ENCODE results near the gene DOHH.
"Not testable (repeated sequence)": the region's sequence is repeated elsewhere in the genome, so short reads cannot be mapped to it uniquely, and the experiment has no call there.

The DOHH gene

GRCh38 chr19:3518659-3519058 is 18.2 kb upstream of the DOHH start:
- no peak for DNase-seq

GRCh38 chr19:3518255-3518654 is 17.8 kb upstream of the DOHH start:
- DNase-seq, result no peak

DNA sequence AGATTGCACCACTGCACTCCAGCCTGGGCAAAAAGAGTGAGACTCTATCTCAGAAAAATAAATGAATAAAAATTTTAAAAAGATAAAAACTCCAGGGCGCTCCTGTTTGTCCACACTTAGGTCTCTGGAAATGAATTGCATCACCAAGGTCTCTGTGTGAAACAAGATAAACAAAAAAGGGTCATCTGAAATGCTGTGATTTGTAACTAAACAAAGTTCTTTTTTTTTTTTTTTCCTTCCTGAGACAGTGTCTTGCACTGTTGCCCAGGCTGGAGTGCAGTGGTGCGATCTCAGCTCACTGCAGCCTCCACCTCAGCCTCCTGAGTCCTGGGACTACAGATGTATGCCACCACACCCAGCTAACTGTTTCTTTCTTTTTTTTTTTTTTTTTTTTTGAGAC is 17.2 kb upstream of the DOHH start:
- DNase-seq, result no peak

GRCh38 chr19:3516675-3517207 is 16.3 kb upstream of the DOHH start:
- no peak for DNase-seq

GRCh38 chr19:3515891-3516422 is 15.5 kb upstream of the DOHH start:
- no peak for DNase-seq

DNA sequence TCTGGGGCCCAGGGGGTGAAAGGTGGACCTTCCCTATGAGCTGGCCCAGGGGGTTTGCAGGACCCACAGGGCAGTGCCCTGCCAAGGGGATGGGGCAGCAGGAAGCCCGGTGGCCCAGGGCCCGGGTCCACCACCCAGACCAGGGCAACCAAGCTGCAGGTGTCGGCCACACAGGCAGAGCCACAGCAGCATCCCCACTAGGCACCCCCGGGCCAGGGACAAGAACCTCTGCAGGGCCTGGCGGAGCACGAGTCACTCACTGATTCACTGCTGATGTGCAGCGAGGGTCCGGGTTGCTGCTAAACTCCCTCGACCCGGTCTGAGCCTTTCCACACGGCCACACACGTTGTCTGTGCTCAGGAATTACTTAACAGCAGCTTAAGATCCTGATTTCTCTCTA is 14.5 kb upstream of the DOHH start:
- no peak for DNase-seq

DNA sequence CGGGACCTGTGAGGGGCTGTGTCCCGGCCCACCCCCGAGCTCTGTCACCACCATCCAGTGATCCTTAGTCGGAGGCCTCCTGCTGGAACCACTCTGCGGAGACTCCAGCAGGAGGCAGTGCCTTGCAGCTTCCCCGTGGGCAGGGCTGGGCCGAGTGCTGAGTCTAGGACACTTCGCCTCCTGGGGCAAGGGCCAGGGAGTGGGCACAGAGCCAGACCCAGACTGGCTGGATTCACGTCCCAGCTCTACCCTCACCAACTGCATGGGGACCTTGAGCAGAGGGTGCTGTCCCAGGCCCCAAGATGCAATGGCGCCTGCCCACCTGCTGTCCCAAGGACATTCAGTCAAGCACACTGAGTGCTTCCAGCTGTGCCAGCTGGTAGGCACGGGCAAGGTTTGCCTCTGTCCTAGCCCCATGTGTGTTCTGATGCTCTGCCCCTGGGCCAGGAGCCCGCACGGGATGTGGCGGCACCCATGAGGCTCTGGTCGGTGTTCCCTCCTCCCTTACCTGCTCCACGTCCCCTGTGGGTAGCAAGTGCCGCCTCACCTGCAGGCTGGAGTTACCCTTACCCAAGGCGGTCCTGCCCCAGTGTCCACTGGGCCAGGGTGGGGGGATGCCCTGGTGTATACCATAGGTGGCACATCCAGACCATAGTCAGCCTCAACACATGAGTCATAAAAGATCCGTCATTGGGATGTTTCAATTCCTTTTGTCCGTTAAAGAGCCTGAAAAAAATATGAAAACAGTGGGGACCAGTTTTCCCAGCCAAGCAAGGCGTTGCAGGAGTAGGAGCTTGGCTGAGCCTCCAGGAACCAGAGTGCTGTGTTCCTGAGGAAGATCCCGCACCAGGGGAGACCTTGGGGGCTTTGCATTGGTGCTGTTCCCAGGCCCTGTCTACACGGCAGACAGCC is 13.0 kb upstream of the DOHH start:
- no peak for DNase-seq

GRCh38 chr19:3512562-3513228 is 12.2 kb upstream of the DOHH start:
- DNase-seq, result no peak

DNA sequence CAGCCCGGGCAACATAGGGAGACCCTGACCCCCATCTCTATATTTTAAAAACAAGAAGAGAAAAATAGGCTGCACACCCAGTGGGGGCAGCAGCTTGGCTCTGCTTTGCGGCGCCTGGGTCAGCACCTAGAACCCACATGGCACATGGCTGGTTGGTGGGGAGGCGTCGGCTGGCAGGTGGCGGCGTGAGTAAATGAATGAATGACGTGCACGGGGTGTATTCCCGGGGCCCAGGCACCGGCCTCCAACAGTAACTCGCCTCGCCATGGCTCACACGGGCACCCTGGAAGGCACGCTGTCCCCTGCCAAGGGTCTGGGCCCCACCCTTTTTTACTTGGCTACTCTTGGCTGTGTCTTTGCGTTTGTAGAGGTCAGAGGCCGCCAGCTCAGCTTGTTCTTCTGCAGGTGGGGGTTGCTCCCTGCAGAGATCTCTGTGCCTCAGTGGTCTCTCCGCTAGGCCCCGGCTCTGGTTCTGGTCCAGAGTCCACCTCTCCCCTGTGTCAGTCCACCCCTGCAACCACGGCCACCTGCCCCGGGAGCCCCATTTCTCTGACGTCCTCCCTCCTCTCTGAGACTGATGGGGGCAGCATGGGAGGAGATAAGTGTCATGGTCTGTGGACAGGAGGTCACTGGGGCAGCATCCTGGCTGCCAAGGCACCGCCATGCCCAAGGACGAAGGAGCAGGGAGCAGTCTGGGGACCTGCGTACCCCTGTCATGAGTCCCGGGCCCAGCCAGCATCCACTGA is 11.2 kb upstream of the DOHH start:
- no peak for DNase-seq

DNA sequence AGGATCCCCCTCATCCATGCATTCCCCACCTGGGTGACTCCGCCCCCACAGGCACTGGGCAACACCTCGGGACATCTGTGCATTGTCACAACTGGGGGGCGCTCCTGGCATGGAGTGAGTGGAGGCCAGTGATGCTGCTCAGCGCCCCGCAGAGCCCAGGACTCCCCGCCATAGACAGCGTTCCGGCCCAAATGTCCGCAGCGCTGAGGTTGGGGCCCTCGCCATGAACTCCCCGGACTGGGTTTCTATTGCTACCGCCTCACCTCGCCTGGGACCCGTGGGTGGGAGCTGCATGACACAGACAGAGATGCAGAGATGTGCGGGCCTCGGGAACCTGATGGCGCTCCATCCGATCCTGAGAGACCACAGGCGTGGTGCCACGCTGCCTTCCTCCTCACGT is 10.3 kb upstream of the DOHH start:
- no peak for DNase-seq

DNA sequence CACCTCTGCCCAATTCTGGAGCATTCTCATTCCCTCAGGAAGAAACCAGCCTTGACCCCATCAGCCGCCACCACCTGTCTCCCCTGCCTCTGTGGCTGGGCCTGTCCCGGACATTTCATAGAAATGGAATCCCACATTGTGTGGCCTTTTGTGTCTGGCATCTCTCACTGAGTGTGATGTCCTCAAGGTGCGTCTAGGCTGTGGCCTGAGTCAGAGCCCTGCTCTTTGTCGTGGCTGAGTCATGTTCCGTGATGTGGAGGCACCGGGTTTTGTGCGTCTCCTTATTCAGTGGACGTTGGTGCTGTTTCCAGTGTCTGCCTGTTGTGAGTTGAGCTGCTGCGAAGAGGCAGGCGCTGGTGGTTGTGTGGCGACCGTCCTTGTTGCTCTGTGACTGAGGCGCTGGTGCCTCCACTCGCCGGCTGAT is 9.1 kb upstream of the DOHH start:
- DNase-seq, result no peak

GRCh38 chr19:3508771-3509535 is 8.5 kb upstream of the DOHH start:
- no peak for DNase-seq

DNA sequence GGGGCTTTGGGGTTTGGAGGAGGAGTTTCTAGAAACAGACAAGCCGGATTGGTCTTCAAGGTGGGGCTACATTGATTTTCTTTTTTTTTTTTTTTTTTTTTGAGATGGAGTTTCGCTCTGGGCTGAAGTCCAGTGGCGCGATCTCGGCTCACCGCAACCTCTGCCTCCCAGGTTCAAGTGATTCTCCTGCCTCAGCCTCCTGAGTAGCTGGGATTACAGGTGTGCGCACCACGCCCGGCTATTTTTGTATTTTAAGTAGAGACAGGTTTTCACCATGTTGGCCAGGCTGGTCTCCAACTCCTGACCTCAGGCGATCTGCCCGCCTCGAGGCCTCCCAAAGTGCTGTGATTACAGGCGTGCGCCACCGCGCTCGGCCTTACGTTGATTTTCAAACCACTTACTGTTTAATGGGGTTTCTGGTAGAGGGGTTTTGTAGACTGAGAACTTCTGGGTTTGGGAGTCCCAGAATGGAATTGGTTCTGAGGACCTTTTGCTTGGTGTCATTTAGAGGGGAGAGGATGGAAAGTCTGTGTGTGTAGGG is 7.7 kb upstream of the DOHH start:
- DNase-seq, result not testable (repeated sequence)

DNA sequence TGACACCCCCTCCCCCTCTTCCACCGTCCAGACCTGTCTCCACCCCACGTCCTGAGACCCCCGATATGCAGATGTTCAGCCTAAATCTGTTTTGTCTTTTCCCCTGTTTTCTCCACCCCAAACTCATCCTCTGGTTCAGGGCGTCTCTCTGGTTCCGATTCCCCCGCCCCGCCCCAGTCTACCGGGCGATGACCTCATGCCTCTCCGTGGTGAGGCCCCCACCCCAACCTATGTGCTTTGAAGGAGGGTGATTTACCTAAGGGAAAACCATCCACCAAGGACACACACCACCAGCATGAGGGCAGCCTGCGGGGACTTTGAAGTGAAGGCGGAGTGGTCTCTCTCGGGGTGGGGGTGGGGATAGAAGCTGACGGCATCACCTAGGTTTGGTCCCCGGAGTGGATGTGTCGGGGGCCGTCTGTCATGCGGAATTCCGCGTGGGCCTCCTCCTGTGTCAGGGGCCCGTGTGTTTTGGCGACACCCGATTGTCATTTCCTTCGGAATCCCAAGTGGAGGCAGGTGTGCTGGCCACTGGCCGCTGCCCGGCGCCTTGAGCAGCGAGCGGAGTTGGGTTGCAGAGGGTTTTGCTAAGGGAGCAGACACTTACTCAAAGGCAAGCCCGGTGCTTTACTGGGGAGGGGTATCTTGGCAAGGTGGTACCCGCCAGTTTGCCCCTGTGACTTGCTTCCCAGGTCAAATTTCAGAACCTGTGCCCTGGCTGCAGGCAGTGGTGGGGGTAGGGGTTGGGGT is 7.1 kb upstream of the DOHH start:
- DNase-seq, result no peak

- no peak for DNase-seq
Observed at GRCh38 chr19:3506384-3507340, 6.2 kb upstream of the DOHH start.

DNA sequence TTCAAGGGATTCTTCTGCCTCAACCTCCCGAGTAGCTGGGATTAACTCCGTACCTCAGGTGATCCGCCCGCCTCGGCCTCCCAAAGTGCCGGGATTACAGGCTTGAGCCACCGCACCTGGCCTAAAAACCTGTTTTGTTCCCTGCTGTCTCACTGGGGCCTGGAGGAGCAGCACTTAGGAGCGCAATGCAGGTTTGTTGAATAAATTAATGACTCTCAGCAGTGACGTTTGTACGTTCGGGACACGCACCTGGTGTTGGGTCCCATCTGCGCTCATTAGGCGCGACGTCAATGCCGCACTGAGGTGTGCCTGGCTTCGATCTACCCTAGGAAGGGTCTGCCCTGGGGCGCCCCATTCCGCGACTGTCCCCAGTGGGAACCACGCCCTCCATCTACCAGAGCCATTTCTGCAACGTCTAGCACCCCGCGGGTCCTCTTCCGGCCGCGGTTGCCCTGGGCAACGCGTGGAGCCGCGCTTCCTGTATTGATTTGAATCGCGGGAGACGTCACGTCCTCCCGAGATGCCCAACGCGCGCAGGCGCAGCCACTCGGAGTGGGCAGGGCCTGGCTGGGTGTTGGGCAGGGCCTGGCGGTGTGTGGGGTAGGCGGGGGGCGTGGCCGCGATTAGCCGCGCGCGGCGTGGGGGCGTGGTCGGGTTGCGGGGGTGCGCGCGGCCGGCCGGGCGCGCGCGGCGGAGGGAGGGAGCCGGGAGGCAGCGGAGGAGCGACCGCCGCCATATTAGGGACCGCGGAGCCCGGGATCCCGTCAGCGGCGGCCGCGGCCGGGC is 5.3 kb upstream of the DOHH start, which contains the start of gene FZR1:
Gene FZR1 (plus strand): TSS at position 714 of the 786 bp plus-strand sequence. CDS start 16,679 bp downstream, outside the sequence.
- peak; percentile 84 for DNase-seq

- DNase-seq, result no peak
Observed at GRCh38 chr19:3504735-3505134, 4.3 kb upstream of the DOHH start.

- no peak for DNase-seq
Observed at GRCh38 chr19:3503036-3503572, 2.6 kb upstream of the DOHH start.

DNA sequence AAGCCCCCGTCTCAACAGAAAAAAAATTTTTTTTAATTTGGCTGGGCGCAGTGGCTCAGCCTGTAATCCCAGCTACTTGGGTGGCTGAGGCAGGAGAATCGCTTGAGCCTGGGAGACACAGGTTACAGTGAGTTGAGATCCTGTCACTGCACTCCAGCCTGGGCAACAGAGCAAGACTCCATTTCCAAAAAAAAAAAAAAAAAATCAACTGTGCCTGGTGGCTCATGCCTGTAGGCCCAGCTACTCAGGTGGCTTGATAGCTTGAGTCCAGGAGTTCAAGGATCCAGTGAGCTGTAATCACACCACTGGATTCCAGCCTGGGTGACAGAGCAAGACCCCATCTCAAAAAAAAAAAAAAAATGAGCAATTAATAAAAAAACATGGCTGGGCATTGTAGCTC is 1.3 kb upstream of the DOHH start:
- DNase-seq, result no peak

All from NCI-H2227 treated with DMSO at 0.1 percent for 48 hours (cell line).